HG02759 (cell line): ENCODE data around the gene EFEMP2.
"Not testable (repeated sequence)": the region's sequence is repeated elsewhere in the genome, so short reads cannot be mapped to it uniquely, and the experiment has no call there.

Experiments
- ATAC-seq: cut with Tn5 transposase; IDR thresholded peaks from one replicate; pipeline ENCODE4 v1.9.1; 2021; ENCODE audit warnings: mild to moderate bottlenecking, moderate library complexity; ENCODE audit not compliant: unreplicated experiment

The EFEMP2 gene

DNA sequence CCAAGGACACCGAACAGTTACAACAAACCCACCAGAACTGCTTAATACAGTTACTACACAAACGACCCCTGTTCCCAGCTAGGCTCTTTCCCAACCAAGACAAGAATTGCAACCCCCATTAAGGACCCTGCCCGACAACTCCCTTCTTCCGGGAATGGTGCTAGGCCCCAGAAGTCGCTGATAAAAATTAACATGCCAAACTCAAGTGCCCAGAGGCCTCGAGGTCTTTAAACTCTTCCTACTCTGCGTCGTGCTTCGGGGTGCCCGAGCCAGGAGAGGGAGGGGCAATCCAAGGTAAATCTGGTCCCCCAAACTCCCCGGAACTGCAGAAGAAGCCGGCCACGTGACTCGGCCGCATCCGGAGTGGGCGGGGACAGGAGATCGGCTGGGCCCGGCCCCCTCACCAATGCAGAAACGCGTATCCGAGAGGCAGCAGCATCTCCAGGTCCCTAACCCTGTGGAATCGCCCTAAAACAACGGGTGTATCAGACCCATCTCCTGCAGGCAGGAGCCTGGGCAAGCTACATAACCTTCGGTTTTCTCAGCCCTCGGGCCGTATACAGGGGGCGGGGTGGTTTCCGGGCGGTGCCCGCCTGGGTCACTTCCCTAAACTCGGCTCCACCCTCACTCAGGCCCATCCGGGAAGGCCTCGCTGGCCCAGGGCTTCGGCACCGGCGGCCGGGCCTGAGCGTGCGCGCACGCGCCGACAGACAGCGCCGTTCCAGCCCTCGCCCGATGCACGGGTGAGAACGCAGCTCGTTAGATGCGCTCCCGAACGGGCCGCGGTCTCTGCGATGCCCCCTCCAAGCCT is 15.7 kb downstream of the EFEMP2 start:
- ATAC-seq, result peak; percentile 36

DNA sequence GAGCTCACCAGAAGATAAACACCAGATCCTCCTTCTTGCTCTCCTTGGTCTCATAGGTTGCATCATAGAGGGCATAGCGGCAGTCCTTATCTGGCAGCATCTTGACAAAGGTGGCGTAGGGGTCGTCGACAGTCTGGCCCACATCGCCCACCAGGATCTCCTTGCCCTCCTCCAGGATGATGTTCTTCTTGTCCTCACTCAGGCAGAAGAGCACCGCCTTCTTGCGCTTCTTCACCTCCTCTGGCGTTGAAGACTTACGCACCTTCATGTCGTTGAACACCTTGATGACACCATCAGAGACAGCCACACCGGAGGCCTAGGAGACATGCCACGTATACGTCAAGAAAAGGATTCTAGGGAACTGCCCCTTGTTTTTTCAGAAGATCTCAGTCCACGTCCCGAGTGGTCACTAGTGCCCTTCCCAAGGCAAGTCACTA is 16.7 kb downstream of the EFEMP2 start:
- ATAC-seq, result no peak

DNA sequence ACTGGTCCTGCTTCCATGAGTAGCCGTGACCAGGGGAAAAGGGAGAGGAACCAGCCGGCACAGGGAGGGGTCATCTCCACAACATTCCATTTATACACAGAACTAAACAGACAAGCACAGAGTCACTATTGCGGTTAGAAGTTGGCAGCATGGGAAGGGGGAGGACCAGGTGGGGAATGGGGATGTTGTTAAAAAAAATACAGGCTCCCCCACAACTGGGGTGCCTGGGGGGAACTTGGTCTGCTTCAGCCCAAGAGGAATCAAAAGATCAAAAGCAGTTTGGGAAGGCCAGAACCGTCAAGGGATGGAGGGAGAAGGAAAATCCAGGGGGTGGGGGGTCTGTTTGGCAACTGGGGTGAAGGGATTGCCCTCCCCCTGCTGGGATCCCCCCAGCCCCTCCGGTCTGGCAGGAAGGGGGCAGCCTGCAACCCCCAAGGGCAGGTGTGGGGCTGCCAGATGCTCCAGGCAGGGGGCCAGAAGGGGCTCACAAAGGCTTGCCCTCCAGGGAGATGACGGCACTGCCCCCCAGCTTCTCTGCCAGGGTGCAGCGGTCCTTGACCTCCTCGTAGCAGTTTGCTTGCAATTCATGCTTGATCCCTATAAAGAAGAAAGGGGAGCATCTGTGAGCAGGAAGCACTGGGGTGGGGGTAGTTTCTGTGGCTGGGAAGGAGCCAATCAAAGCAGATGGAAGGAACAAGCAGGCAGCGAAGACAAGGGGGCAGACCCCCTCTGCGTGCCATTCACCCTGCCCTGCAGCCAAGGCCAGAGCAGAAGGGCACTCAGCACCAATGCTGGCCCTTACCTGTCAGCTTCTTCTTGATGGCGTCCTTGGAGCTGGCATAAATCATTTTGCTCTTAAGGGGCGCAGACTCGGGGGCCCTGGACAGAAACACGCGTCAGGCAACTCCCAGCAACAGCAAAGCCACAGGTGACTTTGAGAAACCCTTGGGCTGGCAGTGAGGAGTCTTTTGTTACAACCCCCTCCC is 17.5 kb downstream of the EFEMP2 start:
- no peak for ATAC-seq

DNA sequence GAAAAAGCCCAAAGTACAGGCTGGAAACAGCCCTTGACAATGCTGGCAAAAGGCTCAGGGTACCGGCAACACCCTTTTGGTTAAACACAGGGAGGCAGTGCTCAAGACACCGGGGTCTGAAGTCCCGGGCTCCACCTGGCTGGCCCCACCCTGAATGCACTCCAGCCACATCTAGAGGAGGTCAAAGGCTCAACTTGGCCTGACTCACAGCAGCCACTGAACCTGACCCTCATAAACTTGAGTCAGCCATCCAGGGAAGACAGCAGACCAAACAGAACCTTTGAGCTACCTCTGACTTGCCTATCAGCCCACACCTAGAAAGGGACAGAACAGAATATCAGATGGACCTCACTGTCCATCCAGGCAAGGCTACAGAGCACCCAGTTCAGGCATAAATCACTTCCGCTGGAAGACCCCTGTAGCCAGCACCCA is 18.4 kb downstream of the EFEMP2 start:
- no peak for ATAC-seq

DNA sequence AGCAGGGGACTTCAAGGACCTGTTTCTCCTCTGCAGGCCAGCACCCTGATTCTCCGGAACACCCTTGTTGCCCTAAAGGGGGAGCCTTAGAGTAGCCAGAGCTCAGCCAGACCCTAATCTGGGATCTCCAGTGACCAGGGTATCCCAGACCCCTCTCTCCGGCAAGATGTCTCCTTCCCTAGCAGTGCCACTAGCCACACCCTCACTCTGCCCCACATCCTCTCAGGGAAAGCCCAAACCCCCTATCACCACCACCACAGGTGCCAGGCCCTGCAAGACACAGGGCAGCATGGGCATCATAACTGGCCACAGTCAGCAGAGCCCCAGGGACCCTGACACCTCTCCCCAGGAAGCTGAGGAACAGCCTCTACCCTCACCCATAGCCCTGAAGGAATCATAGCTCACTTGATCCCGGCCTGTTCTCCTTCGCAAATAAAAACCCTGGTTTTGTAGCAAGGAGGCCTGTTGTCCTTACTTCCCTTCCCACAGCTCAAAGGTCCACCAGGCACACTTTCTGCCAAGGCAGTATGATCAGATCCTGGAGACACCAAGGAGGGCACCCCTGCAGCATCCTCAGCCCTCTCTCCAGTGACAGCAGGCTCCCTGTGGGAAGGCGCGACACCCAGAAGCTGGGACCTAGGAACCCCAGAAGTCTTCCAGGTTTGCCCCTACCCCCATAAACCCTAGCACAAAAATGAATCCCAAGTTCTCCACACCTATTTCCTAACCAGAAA is 19.2 kb downstream of the EFEMP2 start:
- no peak for ATAC-seq

DNA sequence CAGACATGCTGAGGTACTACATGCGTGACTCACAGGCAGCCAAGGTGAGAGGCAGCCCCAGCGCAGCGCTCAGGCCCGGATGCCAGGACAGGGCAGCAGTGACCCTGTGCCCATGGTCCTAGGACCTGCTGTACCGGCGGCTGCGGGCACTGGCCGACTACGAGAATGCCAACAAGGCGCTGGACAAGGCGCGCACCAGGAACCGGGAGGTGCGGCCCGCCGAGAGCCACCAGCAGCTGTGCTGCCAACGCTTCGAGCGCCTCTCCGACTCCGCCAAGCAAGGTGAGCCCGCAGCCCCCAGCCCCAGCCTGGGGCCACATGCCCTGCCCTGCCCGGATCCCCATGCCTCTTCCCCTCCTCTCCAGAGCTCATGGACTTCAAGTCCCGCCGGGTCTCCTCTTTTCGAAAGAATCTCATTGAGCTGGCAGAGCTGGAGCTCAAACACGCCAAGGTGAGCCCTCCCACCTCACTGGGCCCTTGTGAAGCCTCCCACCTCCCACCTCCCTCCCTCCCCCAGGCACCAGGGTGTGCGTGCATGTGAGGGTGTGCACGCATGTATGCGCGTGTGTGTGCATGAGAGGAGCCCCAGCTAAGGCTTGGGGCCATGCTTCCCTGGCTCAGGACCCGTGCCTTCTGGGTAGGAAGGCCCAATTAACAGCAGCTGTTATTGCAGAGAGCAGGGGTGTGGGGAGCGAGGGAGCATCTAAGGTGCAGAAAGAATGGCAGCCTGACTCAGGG is 19.9 kb downstream of the EFEMP2 start:
- no peak for ATAC-seq

DNA sequence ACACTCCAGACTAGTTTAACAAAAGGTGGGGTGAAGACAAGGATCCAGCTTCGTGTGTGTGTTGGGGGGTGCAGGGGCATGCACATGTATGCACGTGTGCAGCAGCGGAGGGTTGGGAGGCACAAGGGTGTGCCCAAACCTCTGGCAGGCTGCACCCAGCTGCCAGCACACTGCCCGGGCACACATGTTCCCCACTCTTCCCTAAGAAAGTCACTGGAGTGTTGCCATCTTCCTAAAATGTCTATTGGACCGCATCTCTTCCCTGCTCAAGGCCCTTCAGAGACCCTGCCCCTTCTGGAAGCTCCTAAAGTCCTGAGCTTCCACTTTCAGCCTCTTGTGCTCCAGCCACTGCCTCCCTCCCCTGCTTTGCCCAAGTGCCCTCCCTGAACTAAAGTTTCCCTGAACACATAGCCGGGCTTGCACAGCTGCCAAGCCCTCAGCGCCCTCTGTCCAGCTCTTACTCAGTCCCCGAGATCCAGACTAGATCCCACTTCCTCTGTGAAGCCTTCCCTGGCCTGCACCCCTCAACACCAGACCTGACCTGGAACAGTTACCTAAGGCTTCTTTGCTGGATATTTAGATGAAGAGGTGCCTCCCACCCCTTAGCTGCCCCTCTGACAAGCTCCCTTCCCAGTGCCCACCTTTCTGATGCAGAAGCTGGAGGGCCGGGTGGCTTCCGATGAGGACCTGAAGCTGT is 20.6 kb downstream of the EFEMP2 start:
- ATAC-seq, result no peak

DNA sequence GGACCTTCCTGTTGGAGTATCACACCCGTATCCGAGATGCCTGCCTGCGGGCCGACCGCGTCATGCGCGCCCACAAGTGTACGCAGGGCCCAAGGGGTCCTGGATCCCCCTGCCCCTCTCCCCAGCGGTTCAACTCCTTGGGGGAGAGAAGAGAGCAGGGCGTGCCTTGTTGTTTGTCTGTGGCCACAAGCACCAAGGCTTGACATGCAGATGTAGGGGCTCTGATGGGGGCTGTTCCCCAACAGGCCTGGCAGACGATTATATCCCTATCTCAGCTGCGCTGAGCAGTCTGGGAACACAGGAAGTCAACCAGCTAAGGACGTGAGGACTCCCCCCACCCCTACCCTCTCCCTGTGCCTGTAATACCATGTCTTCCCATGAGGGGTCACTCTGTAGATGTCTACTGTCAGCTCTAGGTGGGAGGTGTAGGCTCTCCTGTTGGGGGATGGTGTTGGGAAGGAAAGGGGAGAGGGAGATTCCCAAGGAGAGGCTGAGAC is 21.5 kb downstream of the EFEMP2 start:
- no peak for ATAC-seq

DNA sequence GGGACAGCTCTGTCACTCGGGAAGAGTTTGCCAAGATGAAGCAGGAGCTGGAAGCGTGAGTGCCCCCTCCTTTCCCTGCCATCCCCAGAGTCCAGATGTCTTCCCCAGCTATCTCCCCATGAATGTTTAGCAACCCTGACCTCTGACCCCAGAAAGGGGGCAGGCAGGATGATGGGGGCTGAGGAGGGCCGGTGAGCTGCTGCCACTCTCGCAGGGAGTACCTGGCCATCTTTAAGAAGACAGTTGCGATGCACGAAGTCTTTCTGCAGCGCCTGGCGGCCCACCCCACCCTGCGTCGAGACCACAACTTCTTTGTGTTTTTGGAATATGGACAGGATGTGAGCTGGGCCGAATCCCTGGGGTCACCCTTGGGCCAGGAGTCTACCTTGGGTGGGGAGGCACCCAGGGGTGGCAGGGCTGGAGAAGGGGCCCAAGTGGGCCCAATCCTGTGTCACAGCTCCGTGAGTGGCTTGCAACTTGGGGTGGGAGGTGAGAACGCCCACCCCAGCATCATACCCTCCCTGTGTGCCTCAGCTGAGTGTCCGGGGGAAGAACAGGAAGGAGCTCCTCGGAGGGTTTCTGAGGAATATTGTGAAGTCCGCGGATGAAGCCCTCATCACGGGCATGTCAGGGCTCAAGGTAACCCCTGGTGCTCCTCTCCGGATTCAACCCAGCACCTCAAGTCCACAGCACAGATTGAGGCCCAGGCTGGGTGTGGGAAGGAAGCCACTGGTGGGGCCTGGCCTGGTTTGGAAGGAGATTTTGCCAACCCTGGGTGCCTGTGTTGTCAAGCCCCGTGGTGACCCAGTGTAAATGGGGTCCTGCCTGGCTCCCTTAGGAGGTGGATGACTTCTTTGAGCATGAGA is 22.1 kb downstream of the EFEMP2 start:
- no peak for ATAC-seq

DNA sequence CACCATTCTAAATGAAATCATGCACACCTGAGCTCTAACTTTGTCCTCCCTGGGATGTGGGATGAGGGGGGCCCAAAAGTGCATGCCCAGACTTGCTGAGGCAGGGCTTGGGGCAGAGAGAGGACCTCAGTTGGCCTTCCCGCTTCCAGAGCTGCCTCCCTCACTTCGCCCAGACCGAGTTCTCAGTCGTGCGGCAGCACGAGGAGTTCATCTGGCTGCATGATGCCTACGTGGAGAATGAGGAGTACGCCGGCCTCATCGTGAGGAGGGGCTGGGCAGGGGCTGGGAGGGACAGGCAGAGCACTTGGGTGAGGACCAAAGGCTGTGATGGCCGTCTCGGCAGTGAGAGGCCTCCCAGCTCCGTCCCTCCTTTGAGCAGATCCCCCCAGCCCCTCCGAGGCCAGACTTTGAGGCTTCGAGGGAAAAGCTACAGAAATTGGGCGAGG is 22.8 kb downstream of the EFEMP2 start:
- ATAC-seq, result no peak

DNA sequence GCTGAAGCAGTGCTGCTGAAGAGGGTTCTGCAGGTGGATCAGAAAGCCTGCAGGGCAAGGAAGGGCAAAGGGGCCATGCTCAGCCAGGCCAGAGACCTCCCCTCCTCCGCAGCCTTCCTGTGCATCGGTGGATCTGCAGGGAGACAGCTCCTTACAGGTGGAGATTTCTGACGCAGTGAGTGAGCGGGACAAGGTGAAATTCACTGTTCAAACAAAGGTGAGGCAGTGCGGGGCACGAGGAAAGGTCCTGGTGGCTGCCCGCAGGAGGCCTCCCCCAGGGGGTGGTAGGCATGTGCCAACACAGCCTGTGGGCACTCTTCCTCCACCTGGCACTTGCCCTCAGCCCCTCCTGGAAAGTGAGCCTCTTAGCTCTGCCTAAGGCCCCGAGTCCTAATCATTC is 23.2 kb downstream of the EFEMP2 start:
- ATAC-seq, result no peak

DNA sequence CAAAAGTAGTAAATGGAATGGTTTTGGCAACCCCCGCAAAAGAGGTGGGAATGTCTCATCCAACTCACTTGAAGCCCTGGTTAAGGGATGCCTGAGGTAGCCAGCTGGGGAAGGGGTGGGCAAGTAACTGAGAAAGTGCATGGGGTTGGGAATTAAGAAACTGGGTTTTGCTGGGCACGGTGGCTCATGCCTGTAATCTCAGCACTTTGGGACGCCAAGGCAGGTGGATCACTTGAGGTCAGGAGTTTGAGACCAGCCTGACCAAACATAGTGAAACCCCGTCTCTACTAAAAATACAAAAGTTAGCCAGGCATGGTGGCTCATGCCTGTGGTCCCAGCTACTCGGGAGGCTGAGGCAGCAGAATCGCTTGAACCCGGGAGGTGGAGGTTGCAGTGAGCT is 23.9 kb downstream of the EFEMP2 start:
- not testable (repeated sequence) for ATAC-seq

DNA sequence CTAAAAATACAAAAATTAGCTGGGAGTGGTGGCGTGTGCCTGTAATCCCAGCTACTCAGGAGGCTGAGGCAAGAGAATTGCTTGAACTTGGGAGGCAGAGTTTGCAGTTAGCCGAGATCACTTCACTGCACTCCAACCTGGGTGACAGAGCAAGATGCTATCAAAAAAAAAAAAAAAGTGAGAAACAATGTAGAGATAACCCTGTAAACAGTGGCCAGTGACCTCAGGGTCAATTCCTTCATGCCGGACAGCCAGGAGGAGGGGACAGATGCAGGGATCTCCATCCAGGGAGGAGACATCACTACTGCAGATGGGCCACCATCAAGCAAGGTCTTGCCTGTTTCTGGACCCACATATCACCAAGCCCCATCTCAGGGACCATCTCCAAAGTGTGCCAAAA is 24.9 kb downstream of the EFEMP2 start:
- no peak for ATAC-seq

DNA sequence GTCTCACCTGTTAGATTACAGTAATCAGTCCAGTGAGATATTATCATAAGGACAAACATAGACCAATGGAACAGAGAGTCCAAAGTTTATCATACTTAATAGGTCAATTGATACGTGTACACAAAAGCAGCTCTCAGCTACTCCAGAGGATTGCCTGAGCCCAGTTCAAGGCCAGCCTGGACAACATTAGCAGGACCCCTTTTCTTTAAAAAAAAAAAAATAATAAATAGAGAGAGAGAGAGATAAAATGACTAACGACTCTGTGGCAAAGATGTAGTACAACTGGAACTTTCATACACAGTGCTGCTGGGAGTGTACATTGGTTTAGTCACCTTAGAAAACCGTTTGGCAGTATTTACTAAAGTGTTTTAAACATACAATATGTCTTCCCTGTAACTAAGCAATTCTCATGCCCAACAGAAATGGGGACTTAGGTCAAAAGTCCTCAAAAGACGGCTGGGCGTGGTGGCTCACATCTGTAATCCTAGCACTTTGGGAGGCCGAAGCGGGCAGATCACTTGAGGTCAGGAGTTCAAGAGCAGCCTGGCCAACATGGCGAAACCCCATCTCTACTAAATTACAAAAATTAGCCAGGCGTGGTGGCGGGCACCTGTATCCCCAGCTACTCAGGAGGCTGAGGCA is 28.2 kb downstream of the EFEMP2 start:
- no peak for ATAC-seq

DNA sequence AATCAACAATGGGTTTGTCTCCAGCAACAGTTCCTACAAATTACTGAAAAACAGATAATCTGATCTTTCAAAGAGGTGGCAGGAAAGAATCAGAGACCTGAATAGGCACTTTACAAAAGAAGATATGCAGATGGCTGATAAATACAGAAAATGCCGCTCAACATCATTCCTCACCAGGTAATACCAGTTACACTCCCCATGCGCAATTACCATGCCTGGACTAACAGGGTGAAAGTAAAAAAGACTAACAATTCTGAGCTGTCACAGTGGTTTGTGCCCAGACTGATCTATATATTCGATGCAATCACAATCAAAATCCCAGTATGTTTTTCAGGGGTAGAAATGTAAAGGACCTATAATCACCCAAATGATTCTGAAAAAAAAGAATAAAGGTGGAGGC is 28.8 kb downstream of the EFEMP2 start:
- no peak for ATAC-seq

DNA sequence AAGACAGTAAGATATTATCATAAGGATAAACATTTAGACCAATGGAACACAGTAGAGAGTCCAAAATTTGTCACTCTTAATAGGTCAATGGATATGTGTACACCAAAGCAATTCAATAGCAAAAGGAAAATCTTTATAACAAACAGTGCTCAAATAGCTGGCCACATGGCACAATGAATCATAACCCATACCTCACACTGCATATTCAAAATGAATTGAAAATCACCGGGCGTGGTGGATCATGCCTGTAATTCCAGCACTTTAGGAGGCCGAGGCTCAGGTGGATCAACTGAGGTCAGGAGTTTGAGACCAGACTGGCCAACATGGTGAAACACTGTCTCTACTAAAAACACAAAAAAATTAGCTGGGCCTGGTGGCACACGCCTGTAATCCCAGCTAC is 30.5 kb downstream of the EFEMP2 start:
- no peak for ATAC-seq

DNA sequence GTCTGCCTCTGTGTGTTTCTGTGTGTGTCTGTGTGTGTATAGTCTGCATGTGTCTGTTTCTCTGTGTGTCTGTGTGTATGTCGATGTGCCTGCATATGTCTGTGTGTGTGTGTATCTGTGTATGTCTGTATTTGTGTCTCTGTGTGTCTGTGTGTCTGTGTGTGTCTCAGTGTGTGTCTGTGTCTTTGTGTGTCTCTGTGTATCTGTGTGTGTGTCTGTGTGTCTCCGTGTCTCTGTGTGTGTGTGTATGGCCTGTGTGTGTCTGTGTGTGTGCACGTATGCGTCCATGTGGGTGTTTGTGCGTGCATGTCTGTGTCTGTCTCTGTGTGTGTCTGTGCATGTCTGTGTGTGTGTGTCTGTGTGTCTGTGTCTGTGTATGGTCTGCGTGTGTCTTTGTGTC is 38.4 kb downstream of the EFEMP2 start:
- ATAC-seq, result no peak
